KOPT-K1 (cell line): ENCODE data around the gene DNAJB1.

Experiments
- H3K27ac ChIP-seq: fragments of 200-600 bp; sonication (generic); 2 replicates; pipeline ENCODE4 v1.5.1; 2016; ENCODE audit warnings: antibody characterized with exemption, mild to moderate bottlenecking, low read depth, low read length; ENCODE audit not compliant: poor library complexity, severe bottlenecking
- H3K36me3 ChIP-seq: fragments of 200-600 bp; sonication (generic); 2 replicates; pipeline ENCODE4 v1.5.1; 2017; ENCODE audit warnings: antibody characterized with exemption, mild to moderate bottlenecking, low read length, moderate library complexity; ENCODE audit not compliant: insufficient read depth
- H3K9me3 ChIP-seq: fragments of 200-600 bp; sonication (generic); 2 replicates; pipeline ENCODE4 v1.5.1; 2017; ENCODE audit warnings: antibody characterized with exemption, low read length, mild to moderate bottlenecking; ENCODE audit not compliant: insufficient read depth, poor library complexity, severe bottlenecking

The DNAJB1 gene

DNA sequence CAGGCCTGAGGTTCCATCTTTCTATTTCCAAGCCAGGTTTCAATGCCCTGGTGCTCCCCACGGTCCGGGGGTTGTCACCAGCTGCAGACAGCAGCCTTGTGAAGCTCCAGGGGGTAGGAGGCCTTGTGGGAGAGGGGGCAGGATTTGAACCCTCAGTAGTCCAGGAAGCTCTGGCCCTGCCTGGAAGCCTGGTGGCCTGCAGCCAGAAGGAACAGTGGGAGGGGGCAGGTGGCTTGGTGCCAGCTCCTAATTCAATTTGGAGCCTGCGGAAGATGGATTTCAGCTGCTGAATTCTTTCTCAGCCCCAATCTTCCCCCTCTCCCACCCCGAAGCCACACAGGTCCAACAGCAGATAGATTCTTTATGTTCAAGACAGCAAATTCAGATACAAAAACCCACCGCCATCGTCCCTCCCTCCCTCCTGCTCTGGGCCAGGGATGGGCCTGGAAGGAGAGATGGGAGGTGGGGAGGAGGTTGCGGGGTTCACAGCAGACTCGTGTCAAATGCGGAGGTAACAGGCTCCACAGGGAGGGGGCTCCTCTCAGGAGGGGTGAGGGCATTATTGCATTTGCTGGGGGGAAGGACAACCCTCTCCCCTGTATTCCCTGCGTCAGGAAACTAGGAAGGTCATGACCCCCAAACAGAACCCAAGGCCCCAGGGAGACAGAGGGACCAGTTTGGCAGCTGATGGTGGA, 40.6 kb downstream of the DNAJB1 start:
- no peak overlapping the region for H3K27ac ChIP-seq
- no peaks in the 10 kb centered on the region for H3K9me3 ChIP-seq
- peaks cover 4% of the 10 kb centered on the region; the same call in 1 of the 2 replicates for H3K36me3 ChIP-seq

DNA sequence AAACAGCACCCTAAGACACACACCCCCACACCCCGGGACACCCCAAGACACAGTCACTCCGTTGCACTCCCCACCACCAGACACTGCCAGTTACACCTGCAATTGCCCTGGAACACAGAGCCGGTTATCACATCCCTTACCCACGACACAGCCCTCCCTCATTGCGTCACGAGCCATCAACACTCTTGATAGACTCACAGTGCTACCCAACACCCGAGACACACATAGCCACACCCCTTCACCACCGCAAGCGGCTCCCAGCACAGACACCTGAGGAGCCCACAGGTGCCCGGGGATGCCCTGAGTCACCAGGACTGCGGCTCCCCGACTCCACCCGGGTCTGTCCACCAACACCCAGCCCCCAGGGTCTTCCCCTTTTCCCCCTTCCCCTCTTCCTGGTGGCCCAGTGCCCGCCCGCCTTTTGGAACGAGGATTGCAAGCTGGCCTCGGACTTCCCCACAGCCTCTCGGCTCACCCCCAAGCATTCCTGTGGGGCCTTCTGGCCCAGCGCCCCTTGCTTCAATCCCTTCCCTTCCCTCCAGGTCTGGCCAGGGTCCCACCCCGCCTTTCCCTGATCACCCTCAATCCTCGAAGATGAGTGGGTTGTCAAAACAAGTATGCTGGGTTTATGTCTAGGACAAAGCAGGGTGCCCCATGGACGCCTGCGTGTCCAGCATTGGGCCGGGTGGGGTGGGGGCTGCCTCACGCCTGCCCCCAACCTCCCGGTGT, 41.4 kb downstream of the DNAJB1 start:
- no peak overlapping the region for H3K27ac ChIP-seq
- H3K36me3 ChIP-seq = peaks cover 6% of the 10 kb centered on the region; the same call in 1 of the 2 replicates
- no peaks in the 10 kb centered on the region for H3K9me3 ChIP-seq

DNA sequence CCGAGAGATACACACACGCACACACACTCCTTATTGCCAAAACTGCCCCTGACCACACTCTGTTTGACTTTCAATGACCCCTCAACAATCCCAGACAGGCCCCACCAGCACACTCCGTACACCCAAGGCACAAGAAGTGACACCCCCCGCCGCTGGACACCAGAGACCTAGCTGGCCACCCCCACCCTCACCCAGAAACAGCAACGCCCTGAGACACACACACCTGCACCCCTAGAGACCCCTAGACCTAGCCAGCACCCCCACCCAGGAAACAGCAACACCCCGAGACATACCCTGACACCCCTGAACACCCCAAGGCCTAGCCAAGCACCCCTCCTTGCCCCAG, 41.9 kb downstream of the DNAJB1 start:
- Histone ChIP-seq H3K27ac (no peak overlapping the region), H3K36me3 (peaks cover 12% of the 10 kb centered on the region; the same call in 1 of the 2 replicates)

DNA sequence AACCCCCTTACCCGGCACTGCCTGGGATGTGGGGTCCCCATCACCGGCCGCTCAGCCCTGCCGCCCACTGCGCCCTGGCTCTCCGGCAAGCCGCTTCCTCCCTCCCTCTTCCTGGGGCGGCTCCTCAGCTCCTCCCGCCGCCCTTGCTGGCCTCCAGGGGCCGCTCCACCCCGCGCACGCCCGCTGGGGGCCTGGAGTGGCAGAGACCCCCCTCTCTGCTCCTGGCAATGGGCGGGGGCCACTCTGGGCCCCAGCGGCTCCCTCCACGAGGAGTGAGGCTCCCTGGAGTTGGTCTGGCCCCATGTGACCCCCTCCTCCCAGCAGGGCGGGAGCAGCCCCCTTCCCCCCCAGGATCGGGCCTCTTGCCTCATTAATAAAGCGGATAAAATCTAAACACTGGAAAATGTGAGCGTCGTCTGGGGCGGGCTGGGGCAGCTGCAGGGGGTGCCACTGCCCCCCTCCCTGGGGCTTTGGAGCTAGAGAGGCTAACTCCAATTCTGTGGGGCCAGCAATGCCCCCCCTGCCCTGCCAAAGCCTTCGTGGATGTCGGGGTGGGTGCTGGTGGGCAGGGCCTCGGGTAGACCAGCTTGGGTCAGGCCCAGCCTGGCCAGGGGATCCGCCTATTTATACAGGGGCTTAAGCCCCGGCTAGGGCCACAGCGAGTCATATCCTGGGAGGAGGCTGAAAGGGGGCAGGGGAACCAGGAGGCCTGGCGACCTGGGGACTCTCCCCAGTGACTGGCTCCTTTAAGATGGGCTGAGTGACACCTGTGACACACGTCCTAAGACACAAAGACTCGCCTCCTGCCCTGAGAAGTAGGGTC, 42.7 kb downstream of the DNAJB1 start, which contains the start of gene PTGER1:
TSS of gene PTGER1 (minus strand) at position 104 of the 823 bp plus-strand sequence. CDS start 1,034 bp downstream, outside the sequence.
- Histone ChIP-seq H3K9me3 (no peaks in the 10 kb centered on the region), H3K27ac (no peak within 1 kb of the TSS), H3K36me3 (peaks cover 20% of the 10 kb centered on the region; the same call in 1 of the 2 replicates)

More for the DNA sequence above, 41.9 kb downstream of the DNAJB1 start:
- no peaks in the 10 kb centered on the region for H3K9me3 ChIP-seq

DNA sequence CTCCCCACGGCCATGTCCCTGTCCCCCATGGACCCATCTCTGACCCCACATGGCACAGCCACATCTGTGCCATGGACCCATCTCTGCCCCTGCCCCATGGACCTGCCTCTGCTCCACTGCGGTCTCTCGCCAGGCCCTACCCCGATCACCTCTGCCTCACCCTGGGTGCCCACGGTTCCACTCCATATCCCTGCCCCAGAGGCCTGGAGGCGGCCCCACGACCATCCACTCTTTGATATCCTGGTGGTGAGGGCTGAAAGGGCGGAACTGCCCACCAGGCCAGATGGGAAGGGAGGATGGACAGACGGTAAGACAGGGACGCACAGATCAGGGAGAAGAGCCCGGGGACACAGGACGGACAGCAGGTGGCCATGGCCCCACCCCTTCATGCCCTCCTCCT, 43.4 kb downstream of the DNAJB1 start:
- H3K36me3 ChIP-seq = peaks cover 26% of the 10 kb centered on the region; the same call in 1 of the 2 replicates

DNA sequence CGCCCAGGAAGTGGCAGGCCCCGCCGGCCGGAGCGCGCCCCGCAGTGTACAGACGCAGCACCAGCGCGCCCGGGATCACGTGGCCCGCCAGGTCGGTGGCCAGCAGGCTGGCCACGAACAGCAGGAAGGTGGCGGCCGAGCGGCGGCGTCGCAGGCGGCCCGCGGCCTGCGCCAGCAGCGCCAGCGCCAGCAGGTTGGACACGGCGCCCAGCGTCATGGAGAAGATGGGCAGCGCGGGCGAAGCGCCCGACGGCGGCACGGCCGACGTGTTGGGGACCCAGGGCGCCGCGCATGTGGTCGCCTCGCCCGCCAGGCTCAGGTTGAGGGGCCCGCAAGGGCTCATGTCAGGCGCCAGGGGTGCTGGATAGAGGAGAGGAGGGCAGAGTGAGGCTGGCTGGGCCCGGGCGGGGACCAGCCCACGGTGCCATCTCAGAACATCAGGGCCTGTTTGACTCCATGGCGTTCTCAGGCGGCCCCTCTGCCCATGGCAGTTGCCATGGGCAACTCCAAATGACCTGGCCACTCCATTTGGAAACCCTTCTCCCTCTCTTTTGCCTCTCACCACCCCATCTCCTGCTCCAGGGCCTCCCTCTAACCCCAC, 44.1 kb downstream of the DNAJB1 start:
- H3K36me3 ChIP-seq = peaks cover 34% of the 10 kb centered on the region; the same call in 1 of the 2 replicates
- H3K27ac ChIP-seq = no peak overlapping the region
- no peaks in the 10 kb centered on the region for H3K9me3 ChIP-seq

More for the DNA sequence above, 43.4 kb downstream of the DNAJB1 start:
- no peak overlapping the region for H3K27ac ChIP-seq
- H3K9me3 ChIP-seq = no peaks in the 10 kb centered on the region

DNA sequence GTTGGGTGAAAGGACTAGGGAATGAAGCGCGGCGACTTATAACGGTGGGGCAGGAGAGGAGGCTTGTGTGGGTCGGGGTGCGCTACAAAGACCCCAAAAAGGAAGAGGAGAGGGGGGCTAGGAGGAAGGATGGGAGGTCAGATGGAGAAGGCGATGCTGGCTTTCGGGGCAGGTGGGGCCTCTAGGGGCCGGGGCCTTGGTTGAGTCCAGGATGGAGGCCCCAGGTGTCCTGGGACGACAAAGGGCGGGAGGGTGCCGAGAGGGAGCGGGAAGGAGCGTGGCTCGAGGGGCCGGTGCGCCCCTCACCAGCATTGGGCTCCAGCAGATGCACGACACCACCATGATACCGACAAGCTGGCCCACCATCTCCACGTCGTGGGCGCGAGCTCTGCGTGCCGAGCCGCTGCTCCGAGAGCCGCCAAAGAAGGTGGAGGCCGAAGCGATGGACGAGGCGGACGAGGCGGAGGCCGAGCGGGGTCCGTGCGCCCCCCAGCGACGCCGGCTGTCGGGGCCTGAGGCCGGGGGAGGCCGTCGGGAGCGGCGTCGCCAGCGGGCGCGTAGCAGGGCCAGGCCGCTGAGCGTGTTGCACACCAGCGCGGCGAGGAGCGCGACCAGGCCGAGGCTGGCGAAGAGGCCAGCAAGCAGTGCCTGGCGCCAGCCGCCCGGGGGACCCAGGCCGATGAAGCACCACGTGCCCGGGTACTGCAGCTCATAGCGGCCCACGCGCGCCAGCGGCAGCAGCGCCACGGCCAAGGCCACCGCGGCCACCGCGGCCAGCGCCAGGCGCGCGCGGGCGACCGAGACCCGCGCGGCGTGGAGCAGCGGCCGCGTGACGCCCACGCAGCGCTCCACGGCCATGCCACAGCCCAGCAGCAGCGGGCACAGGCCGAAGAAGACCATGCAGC, 44.9 kb downstream of the DNAJB1 start:
- Histone ChIP-seq H3K36me3 (peaks cover 40% of the 10 kb centered on the region), H3K27ac (no peak overlapping the region), H3K9me3 (no peaks in the 10 kb centered on the region)

DNA sequence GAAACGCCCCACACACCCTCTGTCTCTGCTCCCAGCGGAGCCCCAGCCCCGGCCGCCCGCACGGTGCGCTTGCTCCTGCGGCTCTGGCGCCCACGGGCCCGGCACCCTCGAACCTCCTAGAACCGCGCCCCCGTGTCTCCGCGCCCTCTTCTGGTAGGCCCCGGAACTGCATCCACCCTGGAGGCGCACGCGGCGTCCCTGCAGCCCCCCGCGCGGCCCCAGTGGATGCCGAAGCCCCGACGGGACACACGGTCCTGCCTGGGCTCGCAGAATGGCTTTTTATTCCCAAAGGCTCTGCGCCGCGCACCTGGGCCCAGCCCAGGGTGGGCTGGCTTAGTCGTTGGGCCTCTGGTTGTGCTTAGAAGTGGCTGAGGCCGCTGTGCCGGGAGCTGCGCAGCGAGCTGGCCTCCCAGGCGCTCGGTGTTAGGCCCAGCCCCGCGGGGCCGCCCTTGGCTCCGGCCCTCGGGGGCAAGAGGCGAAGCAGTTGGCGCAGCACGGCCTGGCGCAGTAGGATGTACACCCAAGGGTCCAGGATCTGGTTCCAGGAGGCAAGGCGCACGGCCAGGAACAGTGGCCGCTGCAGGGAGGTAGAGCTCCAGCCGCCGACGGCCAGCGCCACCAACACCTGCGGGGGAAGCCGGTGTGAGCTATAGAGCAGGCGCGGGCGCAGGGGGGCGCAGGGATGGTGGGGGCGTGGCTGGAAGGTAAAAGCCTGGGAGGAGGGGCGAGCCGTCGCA, 45.8 kb downstream of the DNAJB1 start:
- Histone ChIP-seq H3K9me3 (no peaks in the 10 kb centered on the region), H3K27ac (no peak overlapping the region), H3K36me3 (peaks cover 46% of the 10 kb centered on the region)

DNA sequence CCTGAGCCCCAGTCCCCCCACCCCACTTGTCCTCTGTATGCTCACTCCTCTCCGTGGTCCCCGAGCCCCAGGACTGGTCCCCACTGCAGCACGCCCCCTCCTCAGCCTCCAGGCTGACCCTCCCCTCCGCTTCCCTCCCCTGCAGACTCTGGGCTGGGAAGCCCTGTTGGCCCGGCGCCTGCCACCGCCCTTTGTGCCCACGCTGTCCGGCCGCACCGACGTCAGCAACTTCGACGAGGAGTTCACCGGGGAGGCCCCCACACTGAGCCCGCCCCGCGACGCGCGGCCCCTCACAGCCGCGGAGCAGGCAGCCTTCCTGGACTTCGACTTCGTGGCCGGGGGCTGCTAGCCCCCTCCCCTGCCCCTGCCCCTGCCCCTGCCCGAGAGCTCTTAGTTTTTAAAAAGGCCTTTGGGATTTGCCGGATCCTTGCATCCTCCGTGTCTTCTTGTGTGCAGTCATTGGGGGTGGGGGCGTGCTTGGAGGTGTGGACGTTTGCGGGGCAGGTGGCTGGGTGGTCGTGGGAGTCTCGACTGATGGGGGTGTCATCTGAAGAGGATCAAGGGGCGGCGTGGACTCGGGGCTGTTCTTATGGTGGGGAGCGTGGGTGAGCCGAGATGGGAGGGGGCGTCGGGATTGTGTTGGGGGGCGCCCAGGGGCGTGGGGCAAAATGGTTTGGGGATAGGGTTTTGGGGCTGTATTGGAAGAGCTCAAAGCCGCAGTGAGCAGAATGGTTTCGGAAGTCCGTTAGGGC, 46.6 kb downstream of the DNAJB1 start:
- Histone ChIP-seq H3K9me3 (no peaks in the 10 kb centered on the region), H3K27ac (no peak overlapping the region), H3K36me3 (peaks cover 53% of the 10 kb centered on the region)

DNA sequence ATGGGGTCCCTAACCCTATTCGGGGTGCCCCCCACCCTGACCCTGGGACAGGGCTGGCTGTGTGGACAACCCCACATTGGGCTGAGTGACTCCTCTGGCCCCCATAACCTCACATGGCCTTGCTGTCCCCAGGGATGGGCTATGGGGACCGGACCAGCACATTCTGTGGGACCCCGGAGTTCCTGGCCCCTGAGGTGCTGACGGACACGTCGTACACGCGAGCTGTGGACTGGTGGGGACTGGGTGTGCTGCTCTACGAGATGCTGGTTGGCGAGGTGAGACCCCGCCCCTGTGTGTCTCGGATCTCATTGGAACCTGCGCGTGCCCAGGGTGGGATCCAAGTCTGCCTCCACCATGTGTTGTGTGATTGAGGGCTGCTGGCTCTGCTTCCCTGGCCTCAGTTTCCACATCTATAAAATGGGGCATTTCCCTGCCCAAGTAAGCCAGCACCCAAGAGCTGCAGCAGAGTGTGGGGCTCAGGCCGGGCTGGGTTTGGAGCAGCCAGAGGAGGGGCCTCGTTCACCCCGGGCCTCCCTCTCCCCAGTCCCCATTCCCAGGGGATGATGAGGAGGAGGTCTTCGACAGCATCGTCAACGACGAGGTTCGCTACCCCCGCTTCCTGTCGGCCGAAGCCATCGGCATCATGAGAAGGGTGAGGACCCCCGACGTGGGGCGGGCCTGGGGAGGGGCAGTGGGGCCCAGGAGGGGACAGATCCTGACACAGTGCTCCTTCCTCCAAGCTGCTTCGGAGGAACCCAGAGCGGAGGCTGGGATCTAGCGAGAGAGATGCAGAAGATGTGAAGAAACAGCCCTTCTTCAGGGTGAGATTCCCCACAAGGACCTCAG, 47.9 kb downstream of the DNAJB1 start:
- Histone ChIP-seq H3K36me3 (peaks cover 64% of the 10 kb centered on the region), H3K27ac (no peak overlapping the region), H3K9me3 (no peaks in the 10 kb centered on the region)

DNA sequence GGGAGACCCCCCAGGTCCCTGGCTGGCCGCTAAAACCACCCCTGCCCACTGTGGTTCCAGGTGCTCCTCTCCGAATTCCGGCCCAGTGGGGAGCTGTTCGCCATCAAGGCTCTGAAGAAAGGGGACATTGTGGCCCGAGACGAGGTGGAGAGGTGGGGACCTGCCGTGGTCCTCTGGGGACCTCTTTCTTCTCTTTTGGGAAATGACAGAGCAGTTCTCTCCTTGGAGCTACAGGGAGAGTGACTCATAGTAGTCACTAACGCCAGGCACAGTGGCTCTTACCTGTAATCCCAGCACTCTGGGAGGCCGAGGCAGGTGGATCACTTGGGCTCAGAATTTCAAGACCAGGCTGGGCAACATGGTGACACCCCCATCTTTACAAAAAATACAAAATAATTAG, 50.4 kb downstream of the DNAJB1 start:
- H3K27ac ChIP-seq = no peak overlapping the region
- peaks cover 88% of the 10 kb centered on the region for H3K36me3 ChIP-seq
- no peaks in the 10 kb centered on the region for H3K9me3 ChIP-seq

DNA sequence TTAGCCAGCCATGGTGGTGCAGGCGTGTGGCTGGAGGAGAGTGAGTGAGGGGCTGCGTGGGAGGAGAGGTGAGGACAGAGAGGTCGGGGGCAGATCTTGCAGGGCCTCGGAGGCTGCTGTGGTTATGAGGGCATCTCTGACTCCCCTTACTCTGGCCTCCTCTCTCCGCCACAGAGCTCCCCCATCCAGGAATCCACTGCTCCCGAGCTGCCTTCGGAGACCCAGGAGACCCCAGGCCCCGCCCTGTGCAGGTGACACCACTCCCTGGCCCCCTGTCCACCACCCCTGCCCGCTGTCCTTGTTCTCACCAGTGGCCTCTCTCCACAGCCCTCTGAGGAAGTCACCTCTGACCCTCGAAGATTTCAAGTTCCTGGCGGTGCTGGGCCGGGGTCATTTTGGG, 50.8 kb downstream of the DNAJB1 start:
- Histone ChIP-seq H3K36me3 (peaks cover 93% of the 10 kb centered on the region), H3K27ac (no peak overlapping the region), H3K9me3 (no peaks in the 10 kb centered on the region)
